ENCODE measurements around the gene NTMT1. TPM values are rescaled to one million over a fixed set of nuclear protein-coding genes. Genes with fewer than 3 reads are reported as not detected.

The NTMT1 gene
- polyA plus RNA-seq, 2 of the 4 experiments (the other 2 are of a cell fraction), result 49.4 to 92.2 TPM

GRCh38 chr9:129583308-129584038, 42.5 kb upstream of the NTMT1 start:
- FAIRE-seq (no peak), DNase-seq (ENCODE audit: low read depth in 1 of 2, low spot score in 1 of 2) (no peak), ATAC-seq (no peak; a peak in 1 of 6 replicates)
- WGBS (ENCODE audit: missing lambda C conversion rate), result 63% methylated on average over 10 of the region's 10 CpGs
- ChIA-PET POLR2A (interaction anchor here (0.7 to 1.0 kb wide), 2 partner anchors 101 to 405 kb away, joined by 3 to 6 read pairs; partner anchors contain the start of gene IER5L), CTCF (interaction anchor here (0.7 to 2.4 kb wide), 8 partner anchors 9 to 444 kb away, joined by 3 to 18 read pairs (median 4); no protein-coding TSS in a partner anchor)
- Histone ChIP-seq H3K9me3 (no peaks in the 10 kb centered on the region), H3K4me2 (no peak overlapping the region), H3K4me3 (no peak overlapping the region), H3K27ac (peak overlapping the region in 1 of 2 experiments; percentile 53; a peak in 2 of 6 replicates), H3K4me1 (no peaks in the 10 kb centered on the region)
- TF ChIP-seq CEBPB (IDR thresholded peaks at IDR 0.05) (peak in 1 of 2 experiments; percentile 74; a peak in 3 of 4 replicates), ELK1 (IDR thresholded peaks at IDR 0.05; ENCODE audit: low read depth, low read length) (no peak)

GRCh38 chr9:129584136-129584535, 41.8 kb upstream of the NTMT1 start:
- Histone ChIP-seq H3K4me1 (no peaks in the 10 kb centered on the region), H3K4me2 (no peak overlapping the region), H3K9me3 (no peaks in the 10 kb centered on the region), H3K4me3 (no peak overlapping the region), H3K27ac (peak overlapping the region; percentile 45 to 59)
- CTCF ChIA-PET, result interaction anchor here (0.7 to 2.4 kb wide), 10 partner anchors 10 to 445 kb away, joined by 3 to 18 read pairs (median 4); no protein-coding TSS in a partner anchor
- DNase-seq (ENCODE audit: low read depth in 1 of 2, low spot score in 1 of 2) (peak; percentile 82 to 86), ATAC-seq (peak; percentile 46 to 90; a peak in 4 of 6 replicates), FAIRE-seq (no peak)
- POLR2A ChIA-PET, result interaction anchor here (0.7 to 1.0 kb wide), 2 partner anchors 102 to 406 kb away, joined by 3 to 6 read pairs; partner anchors contain the start of gene IER5L
- WGBS (ENCODE audit: missing lambda C conversion rate), result 70% methylated on average over 1 of the region's 1 CpG
- no peak for TF ChIP-seq NR3C1 (IDR thresholded peaks at IDR 0.05)
- TF ChIP-seq ATOH8 (CRISPR knock-in tag; IDR thresholded peaks at IDR 0.05; ENCODE audit: low read depth), result no peak
- TF ChIP-seq RFX5 (IDR thresholded peaks at IDR 0.05), result no peak
- no peak for TF ChIP-seq FOSL2 (IDR thresholded peaks at IDR 0.05)
- no peak for TF ChIP-seq FOSL2 (CRISPR knock-in tag; IDR thresholded peaks at IDR 0.05)
- peak; percentile 85 for TF ChIP-seq USF2 (IDR thresholded peaks at IDR 0.05)

GRCh38 chr9:129585352-129585751, 40.6 kb upstream of the NTMT1 start:
- ChIA-PET CTCF (interaction anchor here (0.7 to 2.4 kb wide), 4 partner anchors 11 to 371 kb away, joined by 3 to 18 read pairs (median 4); no protein-coding TSS in a partner anchor), POLR2A (interaction anchor here (0.6 kb wide), 1 partner anchor 8 kb away, joined by 9 read pairs; no protein-coding TSS in a partner anchor)
- WGBS (ENCODE audit: missing lambda C conversion rate), result 85% methylated on average over 1 of the region's 1 CpG
- no peak overlapping the region for H3K4me3 ChIP-seq
- H3K27ac ChIP-seq, result peak overlapping the region in 1 of 2 experiments; percentile 59; a peak in 2 of 6 replicates
- ATAC-seq, result no peak
- no peak for DNase-seq (ENCODE audit: low read depth in 1 of 2, low spot score in 1 of 2)
- H3K4me2 ChIP-seq, result no peak overlapping the region
- TF ChIP-seq NFE2L2 (conservative IDR thresholded peaks at IDR 0.05; ENCODE audit: low read length), result no peak
- TF ChIP-seq MAX (IDR thresholded peaks at IDR 0.05), result no peak
- TF ChIP-seq CBX8 (IDR thresholded peaks at IDR 0.05), result no peak
- TF ChIP-seq MYC (IDR thresholded peaks at IDR 0.05; ENCODE audit: borderline replicate concordance, low read length), result no peak
- no peak for TF ChIP-seq RNF2 (IDR thresholded peaks at IDR 0.05; ENCODE audit: borderline replicate concordance, low read depth)
- no peak for TF ChIP-seq PHF8 (IDR thresholded peaks at IDR 0.05; ENCODE audit: borderline replicate concordance, low read depth)
- TF ChIP-seq HDAC2 (IDR thresholded peaks at IDR 0.05), result no peak
- TF ChIP-seq FOSB (CRISPR knock-in tag; IDR thresholded peaks at IDR 0.05), result no peak
- no peak for TF ChIP-seq HOXA7 (CRISPR knock-in tag; IDR thresholded peaks at IDR 0.05)
- TF ChIP-seq JUNB (IDR thresholded peaks at IDR 0.05), result no peak
- no peak for TF ChIP-seq ELK1 (IDR thresholded peaks at IDR 0.05; ENCODE audit: low read depth, low read length)
- TF ChIP-seq EP300 (IDR thresholded peaks at IDR 0.05), result no peak
- TF ChIP-seq NPAS2 (CRISPR knock-in tag; IDR thresholded peaks at IDR 0.05; ENCODE audit: borderline replicate concordance), result no peak
- TF ChIP-seq NR3C1 (IDR thresholded peaks at IDR 0.05), result no peak
- TF ChIP-seq MAZ (IDR thresholded peaks at IDR 0.05; ENCODE audit: borderline replicate concordance, low read depth, low read length), result no peak
- FAIRE-seq, result no peak
- no peaks in the 10 kb centered on the region for H3K4me1 ChIP-seq
- no peaks in the 10 kb centered on the region for H3K9me3 ChIP-seq

All from A549 (cell line).